Osteocyte (in vitro differentiated cells): ENCODE results near the gene HSPH1. TPM values are rescaled to one million over a fixed set of nuclear protein-coding genes. Genes with fewer than 3 reads are reported as not detected.

Experiments used
- DNase-seq: peaks from one replicate; pipeline ENCODE4 v3.0.0; 2021; ENCODE audit warnings: mixed read lengths; ENCODE audit not compliant: unreplicated experiment; ENCODE audit errors: extremely low spot score
- H3K27ac Mint-ChIP-seq: one replicate; pipeline ENCODE4 v1.8.0; 2021; ENCODE audit warnings: mild to moderate bottlenecking, mixed read lengths; ENCODE audit not compliant: unreplicated experiment
- H3K27me3 Mint-ChIP-seq: one replicate; pipeline ENCODE4 v1.8.0; 2021; ENCODE audit warnings: mixed read lengths; ENCODE audit not compliant: unreplicated experiment
- H3K36me3 Mint-ChIP-seq: one replicate; pipeline ENCODE4 v1.8.0; 2021; ENCODE audit warnings: mixed read lengths; ENCODE audit not compliant: unreplicated experiment
- H3K4me1 Mint-ChIP-seq: one replicate; pipeline ENCODE4 v1.8.0; 2021; ENCODE audit warnings: mixed read lengths; ENCODE audit not compliant: unreplicated experiment
- H3K4me3 Mint-ChIP-seq: one replicate; pipeline ENCODE4 v1.8.0; 2021; ENCODE audit warnings: mild to moderate bottlenecking, moderate library complexity, mixed read lengths; ENCODE audit not compliant: unreplicated experiment
- H3K9me3 Mint-ChIP-seq: one replicate; pipeline ENCODE4 v1.8.0; 2021; ENCODE audit warnings: mixed read lengths; ENCODE audit not compliant: unreplicated experiment
- CTCF ChIP-seq: fragments of 200-600 bp; sonication (generic); IDR thresholded peaks from 2 replicates; pipeline ENCODE4 v1.5.0; 2021; ENCODE audit warnings: antibody characterized with exemption, mild to moderate bottlenecking, moderate library complexity
- total RNA-seq: library from RNA; stranded (reverse); gene quantifications from 2 replicates; pipeline ENCODE4 v1.2.1, GENCODE V29; 2021

The HSPH1 gene
- total RNA-seq, 1 donor from 2014 or later, result 75.5 TPM

DNA sequence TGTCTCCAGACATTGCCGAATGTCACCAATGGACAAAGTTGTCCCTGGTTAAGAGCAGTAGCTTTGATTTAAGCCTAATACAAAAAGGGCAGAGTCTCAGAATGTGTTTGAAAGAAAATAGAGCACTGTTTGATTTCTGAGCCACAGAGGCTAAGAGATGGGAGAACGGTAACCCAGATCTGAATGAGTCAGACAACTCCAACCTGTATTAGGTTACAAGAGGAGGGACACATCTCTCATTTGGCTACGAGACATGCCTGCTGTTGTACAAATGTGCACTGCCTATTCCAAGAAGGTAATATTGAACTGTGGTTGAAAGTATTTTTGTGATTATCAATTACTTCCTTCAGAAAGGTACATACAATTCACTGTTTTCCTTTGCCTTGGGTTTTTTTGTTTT is 4.9 kb upstream of the HSPH1 start:
- H3K4me1 Mint-ChIP-seq, result peaks cover 14% of the 10 kb centered on the region
- H3K27ac Mint-ChIP-seq, result no peak overlapping the region
- no peak for DNase-seq
- H3K9me3 Mint-ChIP-seq, result no peaks in the 10 kb centered on the region
- H3K4me3 Mint-ChIP-seq, result no peak overlapping the region
- no peaks in the 10 kb centered on the region for H3K27me3 Mint-ChIP-seq
- H3K36me3 Mint-ChIP-seq, result no peaks in the 10 kb centered on the region
- TF ChIP-seq CTCF, result no peak

GRCh38 chr13:31162151-31163008 is 676 bp upstream of the HSPH1 start:
- peak overlapping the region; percentile 98 for H3K27ac Mint-ChIP-seq
- peaks cover 34% of the 10 kb centered on the region for H3K4me1 Mint-ChIP-seq
- peaks cover 10% of the 10 kb centered on the region for H3K36me3 Mint-ChIP-seq

GRCh38 chr13:31160857-31161556 is 697 bp downstream of the HSPH1 start:
- peak overlapping the region; percentile 93 for H3K4me3 Mint-ChIP-seq
- peaks cover 12% of the 10 kb centered on the region for H3K36me3 Mint-ChIP-seq
- DNase-seq, result peak; percentile 88
- H3K9me3 Mint-ChIP-seq, result no peaks in the 10 kb centered on the region
- no peak for TF ChIP-seq CTCF
- H3K27ac Mint-ChIP-seq, result peak overlapping the region; percentile 98
- H3K4me1 Mint-ChIP-seq, result peaks cover 34% of the 10 kb centered on the region
- no peaks in the 10 kb centered on the region for H3K27me3 Mint-ChIP-seq

More at GRCh38 chr13:31162151-31163008, 676 bp upstream of the HSPH1 start:
- peak overlapping the region; percentile 93 for H3K4me3 Mint-ChIP-seq
- no peaks in the 10 kb centered on the region for H3K9me3 Mint-ChIP-seq
- H3K27me3 Mint-ChIP-seq, result no peaks in the 10 kb centered on the region
- no peak for TF ChIP-seq CTCF
- DNase-seq, result peak; percentile 99

DNA sequence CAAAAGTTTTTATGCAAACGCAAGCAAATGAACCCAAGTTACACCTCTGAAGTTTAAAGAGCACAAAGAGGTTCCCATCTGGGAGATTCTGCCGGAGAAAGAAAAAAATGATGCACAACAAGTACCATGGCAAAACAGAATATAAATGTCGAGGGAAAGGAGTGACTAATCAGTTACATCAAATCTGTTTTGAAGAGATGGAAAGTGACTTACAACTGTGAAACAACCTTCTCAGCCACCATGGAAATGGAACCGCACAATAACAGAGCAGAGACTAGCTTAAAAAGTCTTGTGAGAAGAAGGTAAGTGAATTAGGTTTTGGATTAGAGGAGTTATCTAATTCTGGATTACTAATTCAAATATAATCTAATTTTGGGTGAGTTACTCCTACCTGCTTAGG is 2.4 kb downstream of the HSPH1 start:
- Mint-ChIP-seq H3K4me3 (peak overlapping the region; percentile 93), H3K27ac (peak overlapping the region; percentile 98), H3K27me3 (no peaks in the 10 kb centered on the region), H3K9me3 (no peaks in the 10 kb centered on the region), H3K4me1 (peaks cover 43% of the 10 kb centered on the region), H3K36me3 (peaks cover 26% of the 10 kb centered on the region)
- TF ChIP-seq CTCF, result no peak
- DNase-seq, result no peak

GRCh38 chr13:31154939-31155338 is 6.8 kb downstream of the HSPH1 start:
- no peak for DNase-seq
- H3K27me3 Mint-ChIP-seq, result no peaks in the 10 kb centered on the region
- H3K9me3 Mint-ChIP-seq, result no peaks in the 10 kb centered on the region
- H3K4me1 Mint-ChIP-seq, result peaks cover 27% of the 10 kb centered on the region
- no peak overlapping the region for H3K4me3 Mint-ChIP-seq
- peaks cover 56% of the 10 kb centered on the region for H3K36me3 Mint-ChIP-seq
- peak overlapping the region; percentile 56 for H3K27ac Mint-ChIP-seq
- no peak for TF ChIP-seq CTCF
